Osteocyte (in vitro differentiated cells): ENCODE data around the gene KCNIP4. TPM values are rescaled to one million over a fixed set of nuclear protein-coding genes. Genes with fewer than 3 reads are reported as not detected.

Experiments
- DNase-seq: peaks from one replicate; pipeline ENCODE4 v3.0.0; 2021; ENCODE audit warnings: mixed read lengths; ENCODE audit not compliant: unreplicated experiment; ENCODE audit errors: extremely low spot score
- H3K27ac Mint-ChIP-seq: one replicate; pipeline ENCODE4 v1.8.0; 2021; ENCODE audit warnings: mild to moderate bottlenecking, mixed read lengths; ENCODE audit not compliant: unreplicated experiment
- H3K27me3 Mint-ChIP-seq: one replicate; pipeline ENCODE4 v1.8.0; 2021; ENCODE audit warnings: mixed read lengths; ENCODE audit not compliant: unreplicated experiment
- H3K36me3 Mint-ChIP-seq: one replicate; pipeline ENCODE4 v1.8.0; 2021; ENCODE audit warnings: mixed read lengths; ENCODE audit not compliant: unreplicated experiment
- H3K4me1 Mint-ChIP-seq: one replicate; pipeline ENCODE4 v1.8.0; 2021; ENCODE audit warnings: mixed read lengths; ENCODE audit not compliant: unreplicated experiment
- H3K4me3 Mint-ChIP-seq: one replicate; pipeline ENCODE4 v1.8.0; 2021; ENCODE audit warnings: mild to moderate bottlenecking, moderate library complexity, mixed read lengths; ENCODE audit not compliant: unreplicated experiment
- H3K9me3 Mint-ChIP-seq: one replicate; pipeline ENCODE4 v1.8.0; 2021; ENCODE audit warnings: mixed read lengths; ENCODE audit not compliant: unreplicated experiment
- total RNA-seq: library from RNA; stranded (reverse); gene quantifications from 2 replicates; pipeline ENCODE4 v1.2.1, GENCODE V29; 2021
- TF ChIP-seq, protein P1 (sequence below): fragments of 200-600 bp; sonication (generic); IDR thresholded peaks from 2 replicates; pipeline ENCODE4 v1.5.0; 2021; ENCODE audit warnings: antibody characterized with exemption, mild to moderate bottlenecking, moderate library complexity

The KCNIP4 gene
- total RNA-seq, 1 donor from 2014 or later = 0.24 TPM

DNA sequence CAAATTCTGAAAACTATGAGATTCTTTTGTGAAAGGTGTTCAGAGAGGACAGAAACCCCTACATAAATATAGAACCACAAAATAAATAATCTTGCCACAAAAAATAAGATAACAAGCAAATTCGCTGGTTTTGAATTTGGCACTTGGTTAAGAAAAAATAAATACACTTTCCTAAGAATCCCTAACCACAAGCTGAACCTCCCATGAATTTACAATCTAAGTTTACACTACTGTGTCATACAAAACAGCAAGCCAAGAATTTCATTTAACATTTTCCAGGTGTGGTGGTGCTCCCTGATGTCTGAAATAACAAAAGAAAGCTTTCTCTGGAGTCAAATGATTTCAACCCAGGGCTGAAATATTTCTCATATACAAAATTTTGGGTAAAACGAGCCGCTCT, 121.0 kb downstream of the KCNIP4 start:
- Mint-ChIP-seq H3K27ac (peak overlapping the region; percentile 48), H3K4me3 (peak overlapping the region; percentile 7), H3K36me3 (peaks cover 14% of the 10 kb centered on the region), H3K9me3 (peaks cover 15% of the 10 kb centered on the region), H3K4me1 (peaks cover 30% of the 10 kb centered on the region), H3K27me3 (no peaks in the 10 kb centered on the region)
- TF ChIP-seq, protein P1, sequence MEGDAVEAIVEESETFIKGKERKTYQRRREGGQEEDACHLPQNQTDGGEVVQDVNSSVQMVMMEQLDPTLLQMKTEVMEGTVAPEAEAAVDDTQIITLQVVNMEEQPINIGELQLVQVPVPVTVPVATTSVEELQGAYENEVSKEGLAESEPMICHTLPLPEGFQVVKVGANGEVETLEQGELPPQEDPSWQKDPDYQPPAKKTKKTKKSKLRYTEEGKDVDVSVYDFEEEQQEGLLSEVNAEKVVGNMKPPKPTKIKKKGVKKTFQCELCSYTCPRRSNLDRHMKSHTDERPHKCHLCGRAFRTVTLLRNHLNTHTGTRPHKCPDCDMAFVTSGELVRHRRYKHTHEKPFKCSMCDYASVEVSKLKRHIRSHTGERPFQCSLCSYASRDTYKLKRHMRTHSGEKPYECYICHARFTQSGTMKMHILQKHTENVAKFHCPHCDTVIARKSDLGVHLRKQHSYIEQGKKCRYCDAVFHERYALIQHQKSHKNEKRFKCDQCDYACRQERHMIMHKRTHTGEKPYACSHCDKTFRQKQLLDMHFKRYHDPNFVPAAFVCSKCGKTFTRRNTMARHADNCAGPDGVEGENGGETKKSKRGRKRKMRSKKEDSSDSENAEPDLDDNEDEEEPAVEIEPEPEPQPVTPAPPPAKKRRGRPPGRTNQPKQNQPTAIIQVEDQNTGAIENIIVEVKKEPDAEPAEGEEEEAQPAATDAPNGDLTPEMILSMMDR = no peak
- DNase-seq = no peak

GRCh38 chr4:21826071-21826470, 122.5 kb downstream of the KCNIP4 start:
- H3K27me3 Mint-ChIP-seq = no peaks in the 10 kb centered on the region
- TF ChIP-seq, protein P1 = no peak
- H3K36me3 Mint-ChIP-seq = peaks cover 4% of the 10 kb centered on the region
- DNase-seq = no peak
- no peak overlapping the region for H3K4me3 Mint-ChIP-seq
- no peak overlapping the region for H3K27ac Mint-ChIP-seq
- H3K4me1 Mint-ChIP-seq = peaks cover 29% of the 10 kb centered on the region
- H3K9me3 Mint-ChIP-seq = peaks cover 3% of the 10 kb centered on the region

- no peak overlapping the region for H3K4me3 Mint-ChIP-seq
- H3K27me3 Mint-ChIP-seq = no peaks in the 10 kb centered on the region
- H3K4me1 Mint-ChIP-seq = peaks cover 27% of the 10 kb centered on the region
- peaks cover 8% of the 10 kb centered on the region for H3K36me3 Mint-ChIP-seq
- TF ChIP-seq, protein P1 = no peak
- H3K27ac Mint-ChIP-seq = no peak overlapping the region
- peaks cover 17% of the 10 kb centered on the region for H3K9me3 Mint-ChIP-seq
- DNase-seq = no peak
These were observed 129.5 kb downstream of the KCNIP4 start for GRCh38 chr4:21819086-21819485.

GRCh38 chr4:21815651-21816377, 132.8 kb downstream of the KCNIP4 start:
- DNase-seq = no peak
- H3K27ac Mint-ChIP-seq = no peak overlapping the region
- H3K27me3 Mint-ChIP-seq = no peaks in the 10 kb centered on the region
- TF ChIP-seq, protein P1 = no peak
- H3K36me3 Mint-ChIP-seq = peaks cover 8% of the 10 kb centered on the region
- H3K4me3 Mint-ChIP-seq = no peak overlapping the region
- peaks cover 17% of the 10 kb centered on the region for H3K9me3 Mint-ChIP-seq
- H3K4me1 Mint-ChIP-seq = peaks cover 37% of the 10 kb centered on the region

- Mint-ChIP-seq H3K4me1 (peaks cover 29% of the 10 kb centered on the region), H3K36me3 (peaks cover 2% of the 10 kb centered on the region), H3K9me3 (peaks cover 15% of the 10 kb centered on the region), H3K27ac (peak overlapping the region; percentile 73), H3K27me3 (no peaks in the 10 kb centered on the region), H3K4me3 (no peak overlapping the region)
- DNase-seq = no peak
- TF ChIP-seq, protein P1 = no peak
These were observed 137.0 kb downstream of the KCNIP4 start for GRCh38 chr4:21811565-21811964.
